GM21381 (cell line): Measurements from ENCODE around the gene LDLRAD4.

ENCODE experiments used
- ATAC-seq: cut with Tn5 transposase; IDR thresholded peaks from one replicate; pipeline ENCODE4 v1.9.1; 2021; ENCODE audit warnings: mild to moderate bottlenecking, moderate library complexity; ENCODE audit not compliant: unreplicated experiment

Gene LDLRAD4

DNA sequence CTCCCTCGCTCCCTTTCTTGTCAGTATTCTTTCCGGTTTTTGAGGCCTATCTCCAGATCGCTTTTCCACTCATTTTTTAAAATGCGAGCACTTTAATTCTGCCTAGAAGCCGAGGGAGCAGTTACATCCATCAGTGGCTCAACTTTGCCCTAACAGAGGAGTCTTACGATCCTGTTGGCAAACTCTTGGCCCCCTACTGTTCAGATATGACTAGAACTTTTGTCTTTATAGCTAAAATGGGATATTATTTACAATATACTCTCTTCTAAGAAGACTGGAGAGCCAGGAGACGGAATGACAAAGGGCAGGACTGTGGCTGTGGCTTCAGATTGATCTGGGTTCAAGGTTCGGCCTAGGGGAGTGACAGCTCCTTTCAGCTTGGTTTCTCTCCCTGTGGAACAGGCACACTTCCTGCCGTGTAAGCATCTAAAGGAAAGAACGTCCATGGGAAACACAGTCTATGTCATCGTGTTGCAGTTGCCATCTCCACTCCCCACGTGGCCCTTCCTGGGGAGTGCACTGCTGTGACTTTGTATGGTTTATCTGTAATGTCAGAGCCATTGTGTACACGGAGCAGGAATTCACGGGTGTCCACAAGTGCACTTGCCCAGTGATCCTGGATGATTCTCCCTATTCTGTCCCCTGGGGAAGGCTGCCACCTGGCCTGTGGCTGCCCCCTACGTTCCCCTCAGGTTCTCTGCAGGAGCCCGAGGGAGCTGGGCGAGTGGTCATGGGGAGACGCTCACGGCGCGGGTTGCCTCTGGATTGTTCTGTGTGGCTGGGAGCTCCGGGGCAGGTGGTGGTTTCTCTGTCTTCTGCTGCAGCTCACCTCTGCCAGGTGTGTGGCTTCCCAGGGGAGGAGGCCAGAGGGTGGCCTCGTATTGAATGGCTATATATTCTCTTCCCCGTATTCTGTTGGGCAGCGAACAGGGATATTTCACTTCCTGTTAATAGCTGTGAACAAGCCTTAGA lies 222.0 kb downstream of the LDLRAD4 start:
- ATAC-seq: no peak

DNA sequence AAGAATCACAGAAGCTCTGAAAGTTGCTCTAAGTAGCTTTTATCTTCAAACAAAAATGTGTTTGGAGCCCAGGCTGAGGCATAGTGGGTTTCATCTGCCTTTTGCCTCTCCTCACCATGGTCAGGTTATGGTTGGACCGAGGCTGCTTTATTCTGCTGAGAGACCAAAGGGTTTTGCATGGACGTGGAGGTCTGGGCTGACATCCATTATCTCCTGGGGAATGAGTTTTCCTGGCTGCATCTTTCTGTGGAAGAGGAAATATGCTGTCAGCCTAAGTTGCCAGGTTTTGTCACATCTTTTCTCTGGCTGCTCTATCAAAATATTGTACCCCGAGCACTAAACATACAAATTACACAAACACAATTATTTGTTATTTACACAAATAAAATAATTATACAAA lies 223.2 kb downstream of the LDLRAD4 start:
- no peak for ATAC-seq

DNA sequence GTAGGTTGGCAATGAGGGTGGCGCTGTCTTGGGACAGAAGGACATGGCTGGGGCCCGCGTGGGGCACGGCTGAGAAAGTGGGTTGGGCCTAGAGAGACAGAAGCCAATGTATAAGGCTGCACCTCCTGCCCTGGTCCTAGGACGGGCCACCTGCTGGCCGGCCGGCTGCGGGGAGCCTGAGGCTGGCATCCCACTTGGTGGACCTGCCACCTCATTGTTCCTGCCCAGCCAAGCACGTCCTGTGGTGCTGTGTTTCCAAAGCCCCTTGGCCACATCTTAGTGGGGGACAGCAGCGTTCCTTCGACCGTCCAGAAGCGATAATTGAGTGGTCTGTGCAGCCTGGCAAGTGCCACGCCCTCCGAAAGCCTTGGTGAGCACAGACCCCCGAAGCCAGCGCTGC lies 223.9 kb downstream of the LDLRAD4 start:
- no peak for ATAC-seq

DNA sequence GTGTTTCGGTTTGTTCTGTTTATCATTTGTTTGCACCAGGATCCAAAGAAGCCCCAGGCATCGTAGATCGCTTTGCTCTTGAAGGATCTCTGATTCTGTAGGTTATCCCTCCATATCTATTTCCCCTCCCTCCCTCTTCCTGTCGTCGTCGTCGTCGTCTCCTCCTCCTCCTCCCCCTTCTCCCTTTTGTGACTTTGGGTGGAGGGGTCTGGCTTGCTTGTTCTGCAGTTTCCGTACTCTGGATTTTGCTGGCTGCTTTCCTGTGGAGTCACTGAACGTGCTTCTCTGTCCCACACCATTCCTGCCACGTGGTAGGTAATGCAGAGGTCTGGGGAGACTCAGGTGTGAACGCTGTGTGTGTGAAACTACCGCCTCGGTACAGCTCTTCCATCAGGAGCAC lies 225.0 kb downstream of the LDLRAD4 start:
- ATAC-seq: no peak

DNA sequence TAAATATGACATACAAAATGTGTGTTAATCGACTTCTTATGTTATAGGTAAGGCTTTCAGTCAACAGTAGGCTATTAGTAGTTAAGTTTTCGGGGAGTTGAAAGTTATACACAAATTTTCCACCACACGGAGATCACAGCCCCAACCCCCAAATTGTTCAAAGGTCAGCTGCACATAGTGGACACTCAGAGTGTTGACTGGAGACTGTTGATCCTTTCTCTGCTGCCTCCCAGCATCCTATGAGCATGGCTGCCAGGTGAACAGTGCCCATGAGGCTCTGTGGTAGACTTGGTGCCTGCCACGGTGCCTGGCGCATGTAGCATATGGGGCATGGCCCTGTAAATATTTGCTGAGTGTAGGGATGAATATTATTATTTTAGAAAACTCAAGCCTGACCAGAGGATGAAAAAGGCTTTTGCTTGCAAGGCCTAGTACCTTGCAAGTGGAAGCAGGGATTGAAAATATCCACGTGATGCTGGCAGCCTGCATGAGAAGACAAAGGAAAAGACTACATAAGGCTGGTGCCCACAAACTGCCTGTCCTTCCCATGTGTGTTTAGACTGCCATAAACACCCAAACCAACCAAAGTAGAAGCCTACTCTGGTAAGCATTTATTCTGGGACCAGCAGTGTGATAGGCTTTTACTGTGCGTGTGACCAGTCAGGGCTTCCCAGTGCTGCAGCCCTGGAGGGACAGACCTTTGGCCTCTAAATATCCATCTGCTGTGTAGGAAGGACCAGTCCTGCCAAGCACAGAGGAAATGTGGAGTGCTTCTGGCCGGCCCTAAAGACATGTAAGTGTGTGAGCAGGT lies 226.1 kb downstream of the LDLRAD4 start:
- ATAC-seq: no peak

DNA sequence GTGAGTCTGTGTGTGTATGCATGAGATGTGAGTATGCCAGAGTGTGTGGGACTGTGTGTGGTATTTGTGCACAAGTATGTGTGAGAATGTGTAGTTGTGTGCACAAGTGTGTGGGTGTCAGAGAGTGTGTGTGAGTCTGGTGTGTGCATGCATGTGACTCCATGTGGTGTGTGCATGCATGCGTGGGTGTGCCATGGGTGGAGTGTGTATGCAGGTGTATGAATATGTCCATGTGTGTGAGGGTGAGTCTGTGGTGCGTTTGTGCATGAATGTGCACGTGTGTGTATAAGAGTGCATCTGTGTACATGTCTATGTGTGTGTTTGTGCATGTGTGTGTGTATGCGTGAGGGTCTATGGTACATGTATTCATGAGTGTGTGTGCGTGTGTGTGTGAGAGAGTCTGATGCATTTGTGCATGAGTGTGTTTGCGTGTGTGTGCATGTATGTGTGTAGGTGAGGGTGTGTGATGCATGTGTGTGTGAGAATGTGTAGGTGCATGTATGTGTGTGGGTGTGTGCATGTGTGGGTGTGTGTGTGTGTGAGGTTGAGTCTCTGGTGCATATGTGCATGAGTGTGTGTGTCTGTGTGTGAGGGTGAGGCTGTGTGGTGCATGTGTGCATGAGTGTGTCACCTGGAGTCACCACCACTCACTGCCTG lies 226.8 kb downstream of the LDLRAD4 start:
- no peak for ATAC-seq

DNA sequence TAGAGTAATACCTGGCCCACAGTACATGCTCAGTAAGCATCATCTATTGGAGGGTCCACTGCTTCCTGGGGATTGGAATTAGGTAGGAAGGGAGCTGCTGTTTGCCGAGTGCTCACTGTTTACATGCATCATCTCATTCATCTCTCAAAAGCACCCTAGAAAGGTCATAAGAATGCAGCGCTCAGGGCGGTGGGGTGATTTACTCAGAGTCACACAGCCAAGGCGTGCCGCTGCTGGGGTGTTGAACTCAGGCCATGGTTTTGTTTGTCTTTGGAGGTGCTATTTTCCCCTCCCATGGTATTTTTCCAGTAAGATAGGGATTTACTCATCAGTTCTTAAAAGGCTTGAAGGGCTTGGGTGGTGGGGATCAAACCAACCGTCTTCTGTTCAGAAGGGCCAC lies 227.5 kb downstream of the LDLRAD4 start:
- ATAC-seq: no peak

DNA sequence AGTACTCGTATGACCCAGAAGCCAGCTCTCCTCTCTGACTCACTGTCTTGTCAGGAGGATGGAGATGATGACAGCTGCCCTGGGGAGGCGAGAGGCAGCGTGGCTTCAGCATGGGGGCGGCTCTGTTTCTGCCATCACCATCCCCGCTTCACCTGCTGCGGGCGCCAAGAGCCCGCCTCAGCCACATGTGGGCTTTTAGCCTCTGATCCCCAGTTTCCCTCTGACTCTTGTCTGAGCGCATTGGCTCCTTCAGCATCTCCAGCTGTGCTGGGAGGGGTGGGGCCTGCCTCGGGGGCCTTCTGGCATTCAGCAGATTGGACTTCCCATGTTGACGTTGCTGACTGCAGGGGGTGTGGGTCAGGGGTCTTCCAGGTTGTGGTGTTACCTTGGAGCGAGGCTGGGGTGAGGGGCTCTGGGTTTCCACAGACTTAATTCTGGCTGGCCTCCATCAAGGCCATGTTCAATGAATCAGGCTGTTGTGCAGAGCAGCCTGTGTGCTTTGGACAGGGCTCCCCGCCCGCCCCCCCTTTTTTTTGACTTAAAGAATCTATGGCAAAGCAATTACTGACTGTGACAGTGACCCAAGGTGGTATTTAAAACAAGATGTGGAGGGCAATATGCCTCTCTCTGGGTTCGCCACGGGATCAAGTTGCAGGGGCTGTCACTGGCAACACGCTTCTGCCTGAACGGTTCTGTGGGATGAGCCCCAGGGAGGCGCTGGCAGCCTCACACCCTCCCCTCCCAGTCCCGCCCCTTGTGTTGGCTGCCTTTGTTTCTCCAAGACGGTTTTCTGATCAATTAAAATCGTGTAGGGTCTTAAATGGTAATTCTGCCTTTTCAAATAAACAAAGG lies 228.3 kb downstream of the LDLRAD4 start:
- no peak for ATAC-seq

DNA sequence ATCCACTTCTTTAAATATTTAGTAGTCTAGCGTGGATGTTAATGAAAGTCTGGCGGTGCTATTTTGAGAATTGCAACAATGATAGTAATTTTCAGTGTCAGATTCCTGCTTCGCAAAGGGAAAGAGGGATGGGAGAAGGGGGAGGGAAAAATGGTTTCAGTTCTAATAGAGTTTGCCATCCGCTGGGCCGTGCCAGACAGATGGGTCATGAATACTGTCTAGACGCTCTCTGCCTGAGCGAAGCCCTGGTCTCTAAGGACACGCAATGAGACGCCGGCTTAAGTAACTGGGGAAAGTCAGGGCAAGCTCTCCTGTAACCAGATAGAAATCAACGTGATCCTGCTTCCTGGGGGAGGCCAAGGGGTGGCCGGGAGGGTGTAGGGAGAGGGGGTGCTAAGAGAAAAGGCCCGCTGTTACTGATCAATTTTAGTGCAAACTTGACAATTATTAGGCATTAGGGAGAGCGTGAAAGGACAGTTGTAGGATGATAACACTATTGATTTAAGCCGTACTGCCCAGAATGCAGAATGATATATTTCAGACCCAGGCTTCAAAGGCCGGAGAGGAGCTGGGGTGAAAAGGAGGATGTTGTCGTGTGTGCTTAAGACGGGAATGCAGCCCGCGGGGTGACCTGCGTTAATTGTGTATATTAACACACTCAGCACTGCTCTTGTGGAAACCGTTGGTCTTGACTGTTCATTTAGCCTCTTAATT lies 229.2 kb downstream of the LDLRAD4 start:
- ATAC-seq: no peak

DNA sequence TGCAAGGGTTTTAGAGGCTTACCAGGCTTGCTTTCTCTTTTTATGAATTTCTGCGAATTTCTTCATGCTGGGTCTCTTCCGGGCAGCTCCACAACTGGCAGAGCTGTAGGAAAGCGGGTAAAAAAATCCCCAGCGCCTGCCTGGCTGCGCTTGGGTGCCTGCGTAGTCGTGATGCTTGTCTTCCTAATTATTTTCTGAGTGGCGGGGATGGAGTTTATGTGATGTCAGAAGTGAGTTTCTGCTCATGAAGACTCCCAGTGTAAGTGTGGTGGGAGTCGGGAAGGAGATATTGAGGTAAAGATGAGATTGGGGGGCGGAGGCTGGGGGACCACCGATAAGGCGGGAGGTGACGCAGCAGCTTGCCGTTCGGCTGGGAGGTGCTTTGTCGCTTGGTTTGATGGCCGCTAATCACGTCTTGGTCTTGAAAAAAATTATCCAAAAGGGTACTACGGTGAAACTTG lies 229.8 kb downstream of the LDLRAD4 start:
- no peak for ATAC-seq

DNA sequence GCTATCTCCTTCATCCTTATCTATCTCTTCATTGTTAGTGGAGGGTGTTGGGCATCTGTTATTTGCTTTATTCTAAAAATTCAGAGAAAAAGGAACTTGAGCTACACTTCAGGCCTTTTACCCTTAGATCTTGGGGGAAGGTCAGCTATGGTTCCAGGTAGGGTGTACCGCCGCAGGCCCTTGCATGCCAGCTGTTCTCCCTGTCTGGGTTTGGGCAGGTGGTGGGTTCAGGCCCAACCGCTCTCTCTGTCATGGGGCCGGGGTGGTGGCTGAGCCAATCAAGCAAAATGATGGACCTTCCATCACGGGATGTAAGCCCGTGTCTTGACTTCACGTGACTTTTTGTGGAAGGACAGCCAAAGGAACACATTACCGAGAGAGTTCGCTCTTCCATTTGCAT lies 231.1 kb downstream of the LDLRAD4 start:
- ATAC-seq: no peak

DNA sequence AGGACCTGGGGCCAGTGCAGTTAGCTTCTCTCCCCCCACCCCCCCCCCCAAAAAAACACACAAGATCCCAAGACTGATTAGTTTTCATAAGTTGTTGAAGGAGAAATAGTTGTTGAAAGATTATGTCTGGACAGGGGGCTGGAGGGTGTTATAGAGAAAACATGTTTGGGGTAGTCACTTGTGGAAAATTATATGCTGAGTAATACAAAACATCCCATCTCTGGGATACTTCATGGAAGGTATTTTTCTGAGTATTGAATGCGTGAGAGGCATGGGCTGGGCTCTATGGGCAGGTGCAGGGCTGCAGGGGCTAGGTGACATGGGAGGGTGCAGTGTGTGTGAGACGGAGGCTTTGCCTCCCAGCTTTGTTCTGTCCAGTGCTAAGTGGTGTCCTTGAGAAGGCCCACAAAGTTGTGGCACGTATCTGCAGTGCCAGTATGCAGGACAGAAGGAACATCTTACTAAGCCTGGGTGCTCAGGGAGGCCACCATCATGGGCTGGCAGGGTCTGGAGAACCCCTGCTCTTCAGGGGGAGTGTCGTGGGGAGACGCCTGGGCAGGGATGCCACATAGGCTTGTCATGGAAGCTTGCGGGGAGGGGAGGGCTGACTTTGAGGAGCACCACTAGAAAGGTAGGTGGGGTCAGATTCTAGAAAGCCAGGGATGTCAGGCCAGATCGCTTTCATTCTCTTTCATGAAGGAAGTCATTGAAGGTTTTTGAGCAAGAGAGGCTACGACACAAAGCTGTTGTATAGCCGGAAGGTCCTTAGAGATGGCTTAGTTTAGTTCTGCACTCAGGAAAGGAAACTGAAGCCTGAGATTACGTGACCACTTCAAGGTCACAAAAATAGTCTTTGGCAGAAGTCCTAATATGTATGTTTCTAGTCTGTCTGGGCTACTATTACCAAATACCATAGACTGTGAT lies 232.0 kb downstream of the LDLRAD4 start:
- peak; percentile 60 for ATAC-seq

DNA sequence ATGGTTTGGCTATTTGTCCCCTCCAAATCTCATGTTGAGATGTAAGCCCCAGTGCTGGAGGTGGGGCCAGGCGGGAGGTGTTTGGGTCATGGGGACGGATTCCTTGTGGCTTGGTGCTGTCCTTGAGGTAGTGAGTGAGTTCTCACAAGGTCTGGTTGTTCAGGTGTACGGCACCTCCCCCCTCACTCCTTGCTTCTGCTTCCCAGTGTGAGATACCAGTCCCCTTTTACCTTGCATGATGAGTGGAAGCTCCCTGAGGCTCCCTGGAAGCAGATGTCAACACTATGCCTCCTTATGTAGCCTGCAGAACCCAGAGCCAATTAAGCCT lies 232.6 kb downstream of the LDLRAD4 start:
- ATAC-seq: no peak

DNA sequence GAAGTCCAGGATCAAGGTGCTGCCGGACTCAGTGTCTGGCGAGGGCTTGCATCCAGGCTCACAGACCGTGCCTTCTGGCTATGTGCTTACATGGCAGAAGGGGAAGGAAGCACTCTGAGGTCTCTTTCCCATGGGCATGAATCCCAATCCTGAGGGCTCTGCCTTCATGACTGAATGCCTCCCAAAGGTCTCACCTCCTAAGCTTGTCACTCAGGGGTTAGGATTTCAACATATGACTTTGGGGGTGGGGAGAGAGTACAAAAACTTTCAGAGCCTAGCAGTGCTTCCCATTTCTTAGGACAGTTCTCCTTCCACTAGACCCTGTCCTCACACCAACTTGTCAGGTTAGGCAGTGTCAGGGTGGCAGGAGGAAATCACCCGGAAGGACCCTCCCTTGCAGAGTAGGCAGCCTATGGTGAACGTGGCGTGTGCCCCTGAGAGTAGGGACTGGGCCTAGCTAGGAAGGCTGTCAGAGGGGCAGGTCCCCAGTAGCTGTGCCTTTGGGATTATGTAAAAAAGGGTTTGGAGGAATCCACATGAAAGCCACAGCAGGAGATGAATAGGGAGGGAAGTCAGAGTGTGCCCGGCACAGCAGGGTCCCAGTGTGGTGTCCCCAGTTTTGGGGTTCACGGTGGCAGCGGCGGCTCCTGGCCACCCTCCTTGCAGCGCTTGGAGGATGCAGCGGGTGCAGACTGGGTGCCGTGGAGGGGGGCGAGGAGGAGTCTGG lies 233.3 kb downstream of the LDLRAD4 start:
- no peak for ATAC-seq

DNA sequence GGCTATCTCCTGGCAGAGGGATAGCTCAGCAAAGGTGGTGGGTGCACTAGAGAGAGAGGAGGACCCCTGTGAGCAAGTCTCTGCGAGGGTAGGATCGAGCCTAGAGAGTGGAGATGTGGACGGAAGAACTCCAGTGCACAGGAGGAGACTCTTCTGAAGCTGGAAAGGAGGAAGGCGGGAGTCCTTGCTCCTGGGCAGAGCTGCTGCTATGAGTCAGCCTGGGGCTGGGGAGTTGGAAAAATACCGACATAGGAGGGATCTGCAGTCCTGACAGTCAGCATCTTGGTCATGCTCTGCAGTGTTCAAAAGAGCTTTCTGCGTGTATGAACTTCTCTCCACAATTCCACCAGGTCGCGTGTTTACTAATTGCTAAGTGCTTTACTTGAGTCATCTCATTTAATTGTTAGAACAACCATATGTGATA lies 233.8 kb downstream of the LDLRAD4 start:
- ATAC-seq: no peak

DNA sequence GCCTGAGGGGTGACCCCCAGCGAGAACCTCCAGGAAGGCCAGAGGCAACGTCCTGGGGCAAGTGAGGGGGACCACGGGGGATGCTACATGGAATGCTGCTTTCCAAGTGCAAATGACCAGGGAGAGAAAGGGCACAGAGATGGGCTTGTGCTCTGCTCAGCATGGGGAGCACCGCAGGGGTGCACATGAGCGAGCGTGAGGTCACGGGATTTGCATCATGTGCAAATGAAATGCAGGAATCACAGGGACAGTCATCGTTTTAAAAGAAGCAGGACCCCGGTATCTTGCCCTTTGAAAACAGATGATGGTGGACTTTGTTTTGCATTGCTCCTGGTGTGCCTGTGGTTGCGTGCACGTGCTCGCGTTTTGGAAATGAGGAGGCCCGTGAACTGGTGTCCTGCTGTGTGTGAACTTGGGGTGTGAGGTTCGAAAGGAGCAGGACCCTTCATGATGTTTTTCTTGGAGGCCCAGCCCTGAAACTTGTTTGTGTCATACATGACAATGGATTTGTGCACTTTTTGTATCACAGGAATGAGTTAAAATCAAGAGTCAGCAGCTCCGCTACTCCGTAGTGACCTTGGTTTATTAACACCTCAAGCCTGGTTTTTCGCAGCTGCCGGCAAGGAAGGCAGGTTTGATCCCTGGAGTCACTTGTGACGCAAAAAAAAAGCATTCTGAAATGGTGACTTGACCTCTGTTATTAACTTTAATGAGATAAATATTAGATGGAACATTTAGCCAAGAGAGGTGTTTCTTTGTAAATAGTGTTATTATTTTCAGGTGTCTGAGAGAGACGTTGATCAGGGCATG lies 234.5 kb downstream of the LDLRAD4 start:
- no peak for ATAC-seq

DNA sequence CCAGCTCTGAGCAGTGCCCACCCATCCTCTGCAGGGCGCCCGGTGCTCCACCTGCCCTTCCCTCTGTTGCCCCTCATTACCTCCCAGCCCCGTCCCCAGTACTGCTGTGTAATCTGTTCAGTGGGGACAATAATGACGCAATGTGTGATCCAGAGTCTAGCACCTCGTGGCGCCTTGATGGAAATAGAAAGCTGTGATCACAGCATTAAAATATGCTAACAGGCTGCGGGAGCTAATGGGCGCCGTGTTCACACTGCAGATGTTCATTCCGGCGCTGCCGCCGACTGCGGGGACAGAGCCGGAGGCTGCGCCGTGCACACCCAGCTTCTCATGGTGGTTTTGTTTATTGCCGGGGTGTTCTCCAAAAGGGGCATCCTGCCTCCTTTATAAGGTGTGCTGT lies 235.2 kb downstream of the LDLRAD4 start:
- ATAC-seq: no peak
